ENCODE measurements around the gene LTN1.

LTN1 gene

GRCh38 chr21:28883931-28884330, 108.7 kb downstream of the LTN1 start:
- in situ Hi-C loops (cut with HindIII; ENCODE audit: low sequenced_read_pairs): no loop called here

GRCh38 chr21:28882345-28882744, 110.3 kb downstream of the LTN1 start:
- in situ Hi-C loops (cut with HindIII; ENCODE audit: low sequenced_read_pairs): no loop called here
